Measurements from ENCODE around the gene SEMG2. TPM values are rescaled to one million over a fixed set of nuclear protein-coding genes. Genes with fewer than 3 reads are reported as not detected.
A peak's percentile ranks its signal among the peaks of the same experiment; 100 is the strongest.

Gene SEMG2
- total RNA-seq, 1 experiment from 2014 or later, result not detected

DNA sequence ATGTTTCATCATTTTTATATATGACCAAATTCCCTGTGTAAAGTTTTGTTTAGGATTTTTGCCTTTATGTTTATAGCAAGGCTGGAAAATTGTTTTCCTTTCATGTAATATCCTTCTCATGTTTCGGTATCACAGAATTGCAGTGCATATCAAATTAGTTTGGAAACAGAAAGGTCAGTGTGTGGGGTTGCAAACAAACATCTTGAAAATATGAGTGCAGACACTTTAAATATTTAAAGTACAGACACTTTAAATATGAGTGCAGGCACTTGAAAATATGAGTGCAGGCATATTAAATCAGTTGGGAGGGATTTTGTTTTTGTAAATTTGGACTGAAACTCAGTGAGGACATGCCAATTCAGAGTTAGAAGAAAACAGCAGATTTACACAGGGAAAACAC lies 26.7 kb downstream of the SEMG2 start:
- no peaks in the 10 kb centered on the region for H3K36me3 ChIP-seq (ENCODE audit: low read depth, low read length)
- H3K9me3 ChIP-seq (ENCODE audit: low read length), result no peaks in the 10 kb centered on the region
- POLR2A ChIA-PET (ENCODE audit: unreplicated experiment), result no interaction called here
- H3K27me3 ChIP-seq (ENCODE audit: low read length), result no peaks in the 10 kb centered on the region
- ATAC-seq (no peak), DNase-seq (no peak)
- H4K20me1 ChIP-seq (ENCODE audit: low read length), result no peaks in the 10 kb centered on the region
- no peak overlapping the region for H3K4me3 ChIP-seq (ENCODE audit: low read length)
- H3K79me2 ChIP-seq (ENCODE audit: low read length), result no peaks in the 10 kb centered on the region
- no TSS peak for BruUV-seq (replicated peaks)
- TF ChIP-seq EZH2phosphoT487 (IDR thresholded peaks at IDR 0.05; ENCODE audit: borderline replicate concordance, low read length), result no peak
- TF ChIP-seq, protein P1, sequence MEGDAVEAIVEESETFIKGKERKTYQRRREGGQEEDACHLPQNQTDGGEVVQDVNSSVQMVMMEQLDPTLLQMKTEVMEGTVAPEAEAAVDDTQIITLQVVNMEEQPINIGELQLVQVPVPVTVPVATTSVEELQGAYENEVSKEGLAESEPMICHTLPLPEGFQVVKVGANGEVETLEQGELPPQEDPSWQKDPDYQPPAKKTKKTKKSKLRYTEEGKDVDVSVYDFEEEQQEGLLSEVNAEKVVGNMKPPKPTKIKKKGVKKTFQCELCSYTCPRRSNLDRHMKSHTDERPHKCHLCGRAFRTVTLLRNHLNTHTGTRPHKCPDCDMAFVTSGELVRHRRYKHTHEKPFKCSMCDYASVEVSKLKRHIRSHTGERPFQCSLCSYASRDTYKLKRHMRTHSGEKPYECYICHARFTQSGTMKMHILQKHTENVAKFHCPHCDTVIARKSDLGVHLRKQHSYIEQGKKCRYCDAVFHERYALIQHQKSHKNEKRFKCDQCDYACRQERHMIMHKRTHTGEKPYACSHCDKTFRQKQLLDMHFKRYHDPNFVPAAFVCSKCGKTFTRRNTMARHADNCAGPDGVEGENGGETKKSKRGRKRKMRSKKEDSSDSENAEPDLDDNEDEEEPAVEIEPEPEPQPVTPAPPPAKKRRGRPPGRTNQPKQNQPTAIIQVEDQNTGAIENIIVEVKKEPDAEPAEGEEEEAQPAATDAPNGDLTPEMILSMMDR (conservative IDR thresholded peaks at IDR 0.05; ENCODE audit: low read depth, low read length), result no peak
- peaks cover 10% of the 10 kb centered on the region for H3K4me1 ChIP-seq (ENCODE audit: insufficient read depth, low read length)
- intact Hi-C loops (cut with micrococcal nuclease), result no loop called here
- no peaks in the 10 kb centered on the region for H3F3A ChIP-seq (ENCODE audit: low read length, unreplicated experiment)
- H2AFZ ChIP-seq (ENCODE audit: low read length), result no peak overlapping the region
- no peak overlapping the region for H3K27ac ChIP-seq (ENCODE audit: low read length)
- no peak overlapping the region for H3K9ac ChIP-seq (ENCODE audit: low read length)
- H3K9me2 ChIP-seq (replicated peaks; ENCODE audit: low read length), result no peaks in the 10 kb centered on the region
- CTCF ChIA-PET, result no interaction called here
- H3K4me2 ChIP-seq (ENCODE audit: low read length), result no peak overlapping the region

GRCh38 chr20:45248609-45249008 lies 27.4 kb downstream of the SEMG2 start:
- Histone ChIP-seq H3K79me2 (ENCODE audit: low read length) (0 out of 2 replicates have a peak, but pooled peaks cover 3% of the 10 kb centered on the region), H2AFZ (ENCODE audit: low read length) (no peak overlapping the region), H3F3A (ENCODE audit: low read length, unreplicated experiment) (no peaks in the 10 kb centered on the region), H3K4me1 (ENCODE audit: insufficient read depth, low read length) (peaks cover 17% of the 10 kb centered on the region), H3K4me3 (ENCODE audit: low read length) (no peak overlapping the region), H3K9me2 (replicated peaks; ENCODE audit: low read length) (no peaks in the 10 kb centered on the region), H3K27me3 (ENCODE audit: low read length) (no peaks in the 10 kb centered on the region), H3K36me3 (ENCODE audit: low read depth, low read length) (no peaks in the 10 kb centered on the region), H3K4me2 (ENCODE audit: low read length) (no peak overlapping the region), H3K9ac (ENCODE audit: low read length) (no peak overlapping the region), H4K20me1 (ENCODE audit: low read length) (no peaks in the 10 kb centered on the region), H3K9me3 (ENCODE audit: low read length) (no peaks in the 10 kb centered on the region), H3K27ac (ENCODE audit: low read length) (no peak overlapping the region)
- no peak for DNase-seq
- intact Hi-C loops (cut with micrococcal nuclease), result no loop called here
- no TSS peak for BruUV-seq (replicated peaks)
- POLR2A ChIA-PET (ENCODE audit: unreplicated experiment), result no interaction called here
- TF ChIP-seq, protein P1 (conservative IDR thresholded peaks at IDR 0.05; ENCODE audit: low read depth, low read length), result no peak
- TF ChIP-seq EZH2 (IDR thresholded peaks at IDR 0.05; ENCODE audit: low read length, unreplicated experiment) (no peak), EZH2phosphoT487 (IDR thresholded peaks at IDR 0.05; ENCODE audit: borderline replicate concordance, low read length) (no peak)
- CTCF ChIA-PET, result interaction anchor here (0.6 kb wide), 1 partner anchor 137 kb away, joined by 3 read pairs; no protein-coding TSS in a partner anchor
- ATAC-seq, result no peak

DNA sequence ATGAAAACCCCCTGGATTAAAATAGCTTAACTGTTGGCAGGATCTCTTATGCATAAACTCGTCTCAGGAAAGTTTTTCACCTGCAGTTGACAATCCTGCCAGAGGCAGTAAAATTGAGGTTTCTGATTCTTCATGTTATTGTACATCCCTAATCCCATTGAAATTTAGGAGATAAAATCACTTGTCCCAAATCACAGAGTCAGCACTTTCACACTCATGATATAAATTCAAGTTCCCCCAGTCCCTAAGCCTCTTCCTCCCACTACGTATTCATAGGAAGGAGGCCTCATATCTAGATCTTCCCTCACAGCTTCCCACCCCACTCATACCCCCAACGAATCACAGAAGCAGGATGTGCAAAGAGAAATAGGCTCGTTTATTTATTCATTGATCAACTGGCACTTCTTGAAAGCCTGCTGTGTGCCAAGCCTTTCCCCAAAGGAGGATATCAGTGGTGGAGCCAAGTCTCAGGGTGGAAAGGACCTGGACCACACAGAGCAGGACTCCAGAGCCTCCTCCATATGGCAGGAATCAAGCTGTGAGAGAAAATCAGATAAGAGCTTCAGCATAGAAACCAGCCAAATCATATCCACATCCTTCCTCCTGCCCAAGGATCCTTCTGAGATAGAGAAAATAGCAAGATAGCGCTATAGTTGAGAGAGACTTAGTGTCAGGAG lies 30.8 kb downstream of the SEMG2 start:
- ChIA-PET CTCF (no interaction called here), POLR2A (ENCODE audit: unreplicated experiment) (no interaction called here)
- peak overlapping the region; percentile 87 for H3K4me2 ChIP-seq (ENCODE audit: low read length)
- peaks cover 38% of the 10 kb centered on the region for H3K4me1 ChIP-seq (ENCODE audit: insufficient read depth, low read length)
- H3K9me2 ChIP-seq (replicated peaks; ENCODE audit: low read length), result no peaks in the 10 kb centered on the region
- H3F3A ChIP-seq (ENCODE audit: low read length, unreplicated experiment), result no peaks in the 10 kb centered on the region
- no peaks in the 10 kb centered on the region for H4K20me1 ChIP-seq (ENCODE audit: low read length)
- no peaks in the 10 kb centered on the region for H3K9me3 ChIP-seq (ENCODE audit: low read length)
- DNase-seq (no peak), ATAC-seq (no peak)
- H3K9ac ChIP-seq (ENCODE audit: low read length), result no peak overlapping the region
- intact Hi-C loops (cut with micrococcal nuclease), result no loop called here
- no peak overlapping the region for H3K27ac ChIP-seq (ENCODE audit: low read length)
- 0 out of 2 replicates have a peak, but pooled peaks cover 6% of the 10 kb centered on the region for H3K79me2 ChIP-seq (ENCODE audit: low read length)
- H3K4me3 ChIP-seq (ENCODE audit: low read length), result peak overlapping the region; percentile 58; the same call in 1 of the 2 replicates
- H2AFZ ChIP-seq (ENCODE audit: low read length), result no peak overlapping the region
- no peaks in the 10 kb centered on the region for H3K36me3 ChIP-seq (ENCODE audit: low read depth, low read length)
- no peaks in the 10 kb centered on the region for H3K27me3 ChIP-seq (ENCODE audit: low read length)
- TF ChIP-seq EZH2phosphoT487 (IDR thresholded peaks at IDR 0.05; ENCODE audit: borderline replicate concordance, low read length) (no peak), EZH2 (IDR thresholded peaks at IDR 0.05; ENCODE audit: low read length, unreplicated experiment) (no peak)
- TF ChIP-seq, protein P1 (conservative IDR thresholded peaks at IDR 0.05; ENCODE audit: low read depth, low read length), result no peak
- BruUV-seq (replicated peaks), result no TSS peak

Data from PC-3 (cell line).